ENCODE measurements around the gene GJE1. TPM values are rescaled to one million over a fixed set of nuclear protein-coding genes. Genes with fewer than 3 reads are reported as not detected.
"Not testable (repeated sequence)": the region's sequence is repeated elsewhere in the genome, so short reads cannot be mapped to it uniquely, and the experiment has no call there.

The GJE1 gene
- total RNA-seq (not detected), total RNA-seq (0 reads per million in 29 experiments)
- not detected for total RNA-seq (2013)

DNA sequence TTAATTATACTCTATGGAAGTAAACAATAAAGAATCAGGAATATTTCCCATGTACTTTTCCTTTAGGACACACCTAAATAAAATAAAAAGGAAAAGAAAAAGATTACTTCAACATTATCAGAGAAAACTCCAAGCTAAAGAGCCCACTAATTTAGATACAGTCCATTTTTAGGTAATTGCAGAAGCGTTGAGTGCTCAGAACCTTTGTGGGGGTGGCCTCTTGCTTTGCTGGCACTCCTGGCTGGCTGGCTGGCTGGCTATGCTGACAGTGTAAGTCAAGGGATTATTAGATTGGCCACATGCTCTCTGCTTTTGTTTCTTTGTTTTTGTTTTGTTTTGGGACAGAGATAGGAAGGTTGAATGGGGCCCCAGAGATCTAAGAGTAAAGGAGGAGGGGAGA is at the start of gene GJE1:
Gene GJE1 (plus strand): TSS at position 301 of the 400 bp plus-strand sequence. CDS start 234 bp downstream, outside the sequence.
- CTCF ChIA-PET: no interaction called here
- Histone ChIP-seq H3K27me3 (replicated peaks in 1 of 2; ENCODE audit: control insufficient read depth in 2 of 2, extremely low read depth in 1 of 2, insufficient read depth in 2 of 2, low read length in 1 of 2) (no peaks in the 10 kb centered on the region), H3K27ac (ENCODE audit: low read length) (no peak within 1 kb of the TSS), H3K36me3 (ENCODE audit: control insufficient read depth in 2 of 2, extremely low read depth in 1 of 2, insufficient read depth in 1 of 2, low read length in 1 of 2) (no peaks in the 10 kb centered on the region), H3K4me1 (ENCODE audit: control insufficient read depth in 1 of 2, extremely low read depth in 1 of 2, insufficient read depth in 2 of 2, low read length in 2 of 2) (no peaks in the 10 kb centered on the region), H3K9me3 (peaks cover 6% of the 10 kb centered on the region), H3K4me3 (ENCODE audit: control insufficient read depth in 1 of 2, extremely low read depth in 1 of 2, low read length in 1 of 2) (no peak within 1 kb of the TSS)
- Mint-ChIP-seq H3K27me3 (peaks cover 17 to 41% of the 10 kb centered on the region in 2 donors), H3K27ac (no peak within 1 kb of the TSS), H3K36me3 (no peaks in the 10 kb centered on the region), H3K4me3 (no peak within 1 kb of the TSS), H3K4me1 (no peaks in the 10 kb centered on the region), H3K9me3 (no peaks in the 10 kb centered on the region)
- POLR2A ChIA-PET: no interaction called here
- ATAC-seq (replicated peaks in 1 of 4) (no peak), DNase-seq (no peak)
- 88% methylated on average over 1 of the region's 1 CpG for WGBS (ENCODE audit: insufficient coverage)

- no peaks in the 10 kb centered on the region for H3K36me3 ChIP-seq (ENCODE audit: control insufficient read depth in 2 of 2, extremely low read depth in 1 of 2, insufficient read depth in 1 of 2, low read length in 1 of 2)
- POLR2A ChIA-PET: no interaction called here
- 32% methylated on average over 32 of the region's 49 CpGs for WGBS (ENCODE audit: insufficient coverage)
- ATAC-seq (replicated peaks in 1 of 4) (no peak), DNase-seq (no peak)
- H3K27me3 ChIP-seq (replicated peaks in 1 of 2; ENCODE audit: control insufficient read depth in 2 of 2, extremely low read depth in 1 of 2, insufficient read depth in 2 of 2, low read length in 1 of 2): peaks cover 8 to 16% of the 10 kb centered on the region in 2 experiments
- Mint-ChIP-seq H3K4me1 (peaks cover 7 to 14% (median 9%) of the 10 kb centered on the region in 3 donors), H3K9me3 (no peaks in the 10 kb centered on the region), H3K27me3 (peaks cover 22 to 33% of the 10 kb centered on the region in 2 donors), H3K4me3 (peak overlapping the region in 1 of 3 donors; percentile 32), H3K27ac (peak overlapping the region in 1 of 2 donors; percentile 43), H3K36me3 (no peaks in the 10 kb centered on the region)
- CTCF ChIA-PET: no interaction called here
- H3K4me3 ChIP-seq (ENCODE audit: control insufficient read depth in 1 of 2, extremely low read depth in 1 of 2, low read length in 1 of 2): peak overlapping the region in 1 of 2 donors; percentile 51
- H3K9me3 ChIP-seq: no peaks in the 10 kb centered on the region
- H3K4me1 ChIP-seq (ENCODE audit: control insufficient read depth in 1 of 2, extremely low read depth in 1 of 2, insufficient read depth in 2 of 2, low read length in 2 of 2): peaks cover 0 to 8% of the 10 kb centered on the region in 2 experiments
- H3K27ac ChIP-seq (ENCODE audit: low read length): no peak overlapping the region
Measured at GRCh38 chr6:142087950-142088857, 44.5 kb upstream of the GJE1 start.

GRCh38 chr6:142088858-142089216 is 43.9 kb upstream of the GJE1 start:
- no peaks in the 10 kb centered on the region for H3K36me3 ChIP-seq (ENCODE audit: control insufficient read depth in 2 of 2, extremely low read depth in 1 of 2, insufficient read depth in 1 of 2, low read length in 1 of 2)
- no peak overlapping the region for H3K27ac ChIP-seq (ENCODE audit: low read length)
- Mint-ChIP-seq H3K36me3 (no peaks in the 10 kb centered on the region), H3K4me3 (peak overlapping the region in 1 of 3 donors; percentile 32), H3K4me1 (peaks cover 7 to 14% (median 9%) of the 10 kb centered on the region in 3 donors), H3K27ac (no peak overlapping the region), H3K27me3 (peaks cover 22 to 29% of the 10 kb centered on the region in 2 donors), H3K9me3 (no peaks in the 10 kb centered on the region)
- peak overlapping the region in 1 of 2 donors; percentile 51 for H3K4me3 ChIP-seq (ENCODE audit: control insufficient read depth in 1 of 2, extremely low read depth in 1 of 2, low read length in 1 of 2)
- WGBS (ENCODE audit: insufficient coverage): 6% methylated on average over 10 of the region's 14 CpGs
- H3K27me3 ChIP-seq (replicated peaks in 1 of 2; ENCODE audit: control insufficient read depth in 2 of 2, extremely low read depth in 1 of 2, insufficient read depth in 2 of 2, low read length in 1 of 2): peaks cover 8 to 16% of the 10 kb centered on the region in 2 experiments
- no peaks in the 10 kb centered on the region for H3K9me3 ChIP-seq
- H3K4me1 ChIP-seq (ENCODE audit: control insufficient read depth in 1 of 2, extremely low read depth in 1 of 2, insufficient read depth in 2 of 2, low read length in 2 of 2): peaks cover 0 to 8% of the 10 kb centered on the region in 2 experiments
- CTCF ChIA-PET: no interaction called here
- DNase-seq (no peak), ATAC-seq (replicated peaks in 1 of 4) (no peak)
- POLR2A ChIA-PET: no interaction called here

GRCh38 chr6:142104820-142105219 is 27.9 kb upstream of the GJE1 start:
- H3K27ac ChIP-seq (ENCODE audit: low read length); H3K27me3 ChIP-seq (replicated peaks in 1 of 2; ENCODE audit: control insufficient read depth in 2 of 2, extremely low read depth in 1 of 2, insufficient read depth in 2 of 2, low read length in 1 of 2); H3K36me3 Mint-ChIP-seq; POLR2A ChIA-PET; H3K4me1 Mint-ChIP-seq; H3K4me3 Mint-ChIP-seq; H3K9me3 Mint-ChIP-seq; CTCF ChIA-PET; ATAC-seq (replicated peaks in 1 of 4); H3K4me1 ChIP-seq (ENCODE audit: control insufficient read depth in 1 of 2, extremely low read depth in 1 of 2, insufficient read depth in 2 of 2, low read length in 2 of 2); H3K9me3 ChIP-seq; H3K36me3 ChIP-seq (ENCODE audit: control insufficient read depth in 2 of 2, extremely low read depth in 1 of 2, insufficient read depth in 1 of 2, low read length in 1 of 2); H3K27ac Mint-ChIP-seq; H3K4me3 ChIP-seq (ENCODE audit: control insufficient read depth in 1 of 2, extremely low read depth in 1 of 2, low read length in 1 of 2); DNase-seq: not testable (repeated sequence)
- 69% methylated on average over 4 of the region's 5 CpGs for WGBS (ENCODE audit: insufficient coverage)
- H3K27me3 Mint-ChIP-seq: peaks cover 0 to 11% of the 10 kb centered on the region in 2 donors

GRCh38 chr6:142110820-142111219 is 21.9 kb upstream of the GJE1 start:
- H3K4me1 ChIP-seq (ENCODE audit: control insufficient read depth in 1 of 2, extremely low read depth in 1 of 2, insufficient read depth in 2 of 2, low read length in 2 of 2); H3K27ac ChIP-seq (ENCODE audit: low read length); H3K27me3 ChIP-seq (replicated peaks in 1 of 2; ENCODE audit: control insufficient read depth in 2 of 2, extremely low read depth in 1 of 2, insufficient read depth in 2 of 2, low read length in 1 of 2); H3K27me3 Mint-ChIP-seq; H3K4me1 Mint-ChIP-seq; H3K9me3 ChIP-seq; H3K36me3 Mint-ChIP-seq; DNase-seq; POLR2A ChIA-PET; H3K9me3 Mint-ChIP-seq; H3K4me3 Mint-ChIP-seq; H3K4me3 ChIP-seq (ENCODE audit: control insufficient read depth in 1 of 2, extremely low read depth in 1 of 2, low read length in 1 of 2); H3K36me3 ChIP-seq (ENCODE audit: control insufficient read depth in 2 of 2, extremely low read depth in 1 of 2, insufficient read depth in 1 of 2, low read length in 1 of 2); ATAC-seq (replicated peaks in 1 of 4); H3K27ac Mint-ChIP-seq: not testable (repeated sequence)
- CTCF ChIA-PET: interaction anchor here (0.7 to 1.4 kb wide), 3 partner anchors 12 to 155 kb away, joined by 5 to 6 read pairs (median 6); no protein-coding TSS in a partner anchor
- 83% methylated on average over 4 of the region's 9 CpGs for WGBS (ENCODE audit: insufficient coverage)

- Histone ChIP-seq H3K27me3 (replicated peaks in 1 of 2; ENCODE audit: control insufficient read depth in 2 of 2, extremely low read depth in 1 of 2, insufficient read depth in 2 of 2, low read length in 1 of 2) (no peaks in the 10 kb centered on the region), H3K27ac (ENCODE audit: low read length) (no peak overlapping the region), H3K36me3 (ENCODE audit: control insufficient read depth in 2 of 2, extremely low read depth in 1 of 2, insufficient read depth in 1 of 2, low read length in 1 of 2) (no peaks in the 10 kb centered on the region), H3K9me3 (no peaks in the 10 kb centered on the region), H3K4me3 (ENCODE audit: control insufficient read depth in 1 of 2, extremely low read depth in 1 of 2, low read length in 1 of 2) (no peak overlapping the region), H3K4me1 (ENCODE audit: control insufficient read depth in 1 of 2, extremely low read depth in 1 of 2, insufficient read depth in 2 of 2, low read length in 2 of 2) (no peaks in the 10 kb centered on the region)
- 0% methylated on average over 1 of the region's 4 CpGs for WGBS (ENCODE audit: insufficient coverage)
- H3K27ac Mint-ChIP-seq: no peak overlapping the region
- POLR2A ChIA-PET: no interaction called here
- H3K27me3 Mint-ChIP-seq: peaks cover 3 to 4% of the 10 kb centered on the region in 2 donors
- peak in 1 of 4 experiments; percentile 48 for ATAC-seq (replicated peaks in 1 of 4)
- H3K4me3 Mint-ChIP-seq: no peak overlapping the region
- no peaks in the 10 kb centered on the region for H3K4me1 Mint-ChIP-seq
- no peaks in the 10 kb centered on the region for H3K9me3 Mint-ChIP-seq
- no peaks in the 10 kb centered on the region for H3K36me3 Mint-ChIP-seq
- DNase-seq: peak in 34 of 35 experiments; percentile 14 to 77 (median 55)
- CTCF ChIA-PET: interaction anchor here in 1 of 2 donors (1.0 to 1.6 kb wide), 3 partner anchors 9 to 435 kb away, joined by 4 to 5 read pairs (median 4); no protein-coding TSS in a partner anchor
Measured at GRCh38 chr6:142112451-142113061, 20.2 kb upstream of the GJE1 start.
